HG02981 (cell line): ENCODE data around the gene SUPT7L.
"Not testable (repeated sequence)": the region's sequence is repeated elsewhere in the genome, so short reads cannot be mapped to it uniquely, and the experiment has no call there.

ENCODE experiments used
- ATAC-seq: cut with Tn5 transposase; IDR thresholded peaks from one replicate; pipeline ENCODE4 v1.9.1; 2021; ENCODE audit warnings: mild to moderate bottlenecking, moderate library complexity; ENCODE audit not compliant: unreplicated experiment

SUPT7L gene

GRCh38 chr2:27640722-27641245, 22.6 kb downstream of the SUPT7L start:
- ATAC-seq: no peak

- ATAC-seq: no peak
Measured at GRCh38 chr2:27638709-27639108, 24.7 kb downstream of the SUPT7L start.

GRCh38 chr2:27638037-27638637, 25.3 kb downstream of the SUPT7L start:
- ATAC-seq: no peak

DNA sequence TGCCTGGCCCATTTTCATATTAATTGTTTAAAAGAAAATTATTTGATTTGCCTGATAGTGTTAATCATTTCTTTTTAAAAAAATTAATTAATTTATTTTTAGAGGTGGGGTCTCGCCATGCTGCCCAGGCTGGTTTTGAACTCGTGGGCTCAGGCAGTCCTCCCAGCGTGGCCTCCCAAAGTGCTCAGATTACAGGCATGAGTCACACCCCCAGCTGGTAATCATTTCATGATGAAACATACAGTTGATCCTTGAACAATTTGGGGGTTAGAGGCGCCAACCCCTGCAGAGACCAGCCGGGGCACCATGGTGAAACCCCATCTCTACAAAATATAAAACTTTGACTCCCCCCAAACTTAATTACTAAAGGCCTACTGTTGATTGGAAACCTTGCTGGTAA, 26.6 kb downstream of the SUPT7L start:
- ATAC-seq: no peak

GRCh38 chr2:27634291-27634690, 29.1 kb downstream of the SUPT7L start:
- no peak for ATAC-seq

DNA sequence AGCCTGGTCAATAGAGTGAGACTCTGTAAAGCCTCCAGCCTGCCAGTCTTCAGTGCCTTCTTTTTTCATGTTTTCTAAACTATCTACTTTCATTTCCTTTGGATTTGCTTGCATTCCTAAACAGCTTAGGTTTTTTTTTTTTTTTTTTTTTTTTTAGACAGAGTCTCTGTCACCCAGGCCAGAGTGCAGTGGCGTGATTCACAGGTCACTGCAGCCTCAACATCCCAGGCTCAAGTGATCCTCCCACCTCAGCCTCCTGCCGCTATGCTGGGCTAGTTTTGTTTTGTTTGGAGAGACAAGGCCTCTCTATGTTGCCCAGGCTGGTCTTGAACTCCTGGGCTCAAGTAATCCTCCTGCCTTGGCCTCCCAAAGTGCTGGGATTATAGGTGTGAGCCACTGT, 33.2 kb downstream of the SUPT7L start:
- not testable (repeated sequence) for ATAC-seq

DNA sequence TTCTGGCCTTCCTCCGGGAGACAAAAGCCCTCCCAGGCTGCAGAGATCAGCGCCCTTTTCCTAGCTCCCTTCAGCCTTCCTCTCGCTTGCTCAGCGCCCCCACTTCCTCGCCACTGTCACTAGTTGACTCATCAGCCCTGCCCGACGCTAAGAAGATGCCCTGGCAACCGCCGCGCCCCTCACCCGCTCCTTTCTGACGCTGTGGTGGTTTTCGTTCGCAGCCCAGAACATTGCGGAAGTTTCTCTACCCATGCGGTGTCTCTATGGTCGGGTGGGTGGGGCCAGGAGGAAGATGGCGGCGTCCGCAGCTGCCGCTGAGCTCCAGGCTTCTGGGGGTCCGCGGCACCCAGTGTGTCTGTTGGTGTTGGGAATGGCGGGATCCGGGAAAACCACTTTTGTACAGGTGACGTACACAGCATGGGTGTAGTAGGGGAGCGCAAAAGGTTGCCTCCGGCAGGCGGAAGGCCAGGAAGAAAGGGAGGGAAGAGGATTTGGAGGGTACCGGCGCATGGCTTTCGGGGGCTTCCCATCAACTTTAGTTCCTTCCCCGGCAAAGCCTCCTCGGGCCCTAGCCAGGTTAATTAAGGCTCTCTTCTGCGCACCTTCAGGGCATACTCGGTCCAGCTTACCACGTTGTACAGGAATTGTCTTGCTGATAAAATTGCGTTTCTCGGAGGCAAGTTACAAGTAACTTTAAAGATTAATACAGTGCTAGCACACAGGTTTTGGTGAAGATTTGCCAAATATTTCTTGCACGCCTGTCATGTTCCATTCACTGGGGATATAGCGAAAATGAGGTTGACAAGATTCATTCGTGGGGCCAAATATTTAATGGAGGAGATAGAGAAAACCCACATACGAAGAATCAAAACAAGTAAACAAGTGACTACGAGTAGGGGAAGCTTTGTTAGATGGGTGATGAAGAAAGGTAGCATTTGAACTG, 34.4 kb downstream of the SUPT7L start, which contains the start of the genes CCDC121 and GPN1:
TSS of gene CCDC121 (minus strand) at position 246 of the 943 bp plus-strand sequence. CDS start 1,213 bp downstream, outside the sequence.
TSS of gene GPN1 (plus strand) at position 284 of the 943 bp plus-strand sequence. CDS start at position 293, 9 bp downstream.
- peak; percentile 98 for ATAC-seq

GRCh38 chr2:27627963-27628766, 35.2 kb downstream of the SUPT7L start:
- peak; percentile 17 for ATAC-seq

- not testable (repeated sequence) for ATAC-seq
Measured at GRCh38 chr2:27626921-27627320, 36.5 kb downstream of the SUPT7L start.

DNA sequence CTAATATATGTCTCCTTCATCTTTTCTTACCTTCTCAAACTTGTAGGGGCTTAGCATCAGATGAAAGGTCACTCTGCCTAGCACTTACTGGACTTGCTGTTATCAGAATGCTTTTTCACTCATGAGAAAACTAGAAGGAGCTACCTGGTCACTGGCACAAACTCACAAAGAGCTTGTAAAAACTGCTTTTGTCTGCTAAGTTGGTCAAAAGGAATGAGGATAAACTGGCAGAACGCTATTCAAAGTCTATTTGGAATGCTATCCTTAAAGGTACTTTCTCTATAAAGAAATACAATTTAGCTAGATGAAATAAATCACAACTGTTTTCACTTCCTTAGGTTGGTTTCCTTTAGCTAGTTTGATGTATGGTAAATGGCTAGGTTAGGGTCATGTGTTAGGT, 37.1 kb downstream of the SUPT7L start:
- not testable (repeated sequence) for ATAC-seq

- ATAC-seq: no peak
Measured at GRCh38 chr2:27624943-27625342, 38.5 kb downstream of the SUPT7L start.

DNA sequence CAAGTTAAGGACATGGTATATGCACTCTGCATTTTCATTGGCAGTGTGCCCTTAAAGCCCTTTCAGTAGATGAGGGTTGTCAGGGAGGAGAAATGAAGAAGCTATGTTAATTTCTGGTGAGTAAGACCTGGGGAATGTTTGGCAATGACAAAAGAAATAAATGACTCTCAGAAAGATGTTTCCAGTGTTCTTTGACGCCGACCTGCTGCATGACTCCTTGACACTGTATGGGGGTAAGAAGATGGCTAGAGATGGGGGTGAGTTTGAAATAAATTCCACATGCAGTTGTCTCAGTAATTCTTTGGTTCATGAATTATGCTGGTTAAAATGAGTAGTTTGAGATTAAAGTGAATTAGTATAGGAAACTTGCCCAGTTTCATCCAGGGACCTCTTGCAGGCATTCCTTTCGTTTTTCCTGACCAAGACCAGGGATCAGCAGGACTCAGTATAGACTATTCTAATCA, 40.5 kb downstream of the SUPT7L start:
- no peak for ATAC-seq

DNA sequence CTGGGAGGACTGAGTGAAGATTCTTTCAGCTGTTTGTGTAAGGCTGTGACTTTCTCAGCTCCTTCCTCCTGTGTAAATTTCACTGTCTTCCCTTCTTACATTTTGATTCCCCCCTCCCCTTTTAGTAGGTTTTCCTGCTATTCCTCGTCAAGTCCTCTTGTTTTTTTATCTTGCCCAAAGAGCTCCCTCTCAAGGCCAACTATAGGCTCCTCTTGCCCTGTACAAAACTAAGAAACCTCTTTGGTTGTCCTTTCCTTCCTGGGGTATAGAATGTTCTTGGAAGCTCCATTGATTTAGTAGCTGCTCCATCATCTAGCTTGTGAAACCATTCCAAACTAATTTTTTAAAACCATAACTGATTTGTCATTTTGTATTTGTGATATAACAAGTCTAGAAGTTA, 41.9 kb downstream of the SUPT7L start:
- no peak for ATAC-seq

GRCh38 chr2:27615316-27615715, 48.1 kb downstream of the SUPT7L start:
- ATAC-seq: no peak

GRCh38 chr2:27613985-27614384, 49.4 kb downstream of the SUPT7L start:
- no peak for ATAC-seq

- ATAC-seq: no peak
Measured at GRCh38 chr2:27606611-27607010, 56.8 kb downstream of the SUPT7L start.
